HG02885 (cell line): ENCODE results near the gene FSIP1.

Source experiments
- ATAC-seq: cut with Tn5 transposase; IDR thresholded peaks from one replicate; pipeline ENCODE4 v1.9.1; 2021; ENCODE audit warnings: mild to moderate bottlenecking; ENCODE audit not compliant: unreplicated experiment, poor library complexity

Gene FSIP1

DNA sequence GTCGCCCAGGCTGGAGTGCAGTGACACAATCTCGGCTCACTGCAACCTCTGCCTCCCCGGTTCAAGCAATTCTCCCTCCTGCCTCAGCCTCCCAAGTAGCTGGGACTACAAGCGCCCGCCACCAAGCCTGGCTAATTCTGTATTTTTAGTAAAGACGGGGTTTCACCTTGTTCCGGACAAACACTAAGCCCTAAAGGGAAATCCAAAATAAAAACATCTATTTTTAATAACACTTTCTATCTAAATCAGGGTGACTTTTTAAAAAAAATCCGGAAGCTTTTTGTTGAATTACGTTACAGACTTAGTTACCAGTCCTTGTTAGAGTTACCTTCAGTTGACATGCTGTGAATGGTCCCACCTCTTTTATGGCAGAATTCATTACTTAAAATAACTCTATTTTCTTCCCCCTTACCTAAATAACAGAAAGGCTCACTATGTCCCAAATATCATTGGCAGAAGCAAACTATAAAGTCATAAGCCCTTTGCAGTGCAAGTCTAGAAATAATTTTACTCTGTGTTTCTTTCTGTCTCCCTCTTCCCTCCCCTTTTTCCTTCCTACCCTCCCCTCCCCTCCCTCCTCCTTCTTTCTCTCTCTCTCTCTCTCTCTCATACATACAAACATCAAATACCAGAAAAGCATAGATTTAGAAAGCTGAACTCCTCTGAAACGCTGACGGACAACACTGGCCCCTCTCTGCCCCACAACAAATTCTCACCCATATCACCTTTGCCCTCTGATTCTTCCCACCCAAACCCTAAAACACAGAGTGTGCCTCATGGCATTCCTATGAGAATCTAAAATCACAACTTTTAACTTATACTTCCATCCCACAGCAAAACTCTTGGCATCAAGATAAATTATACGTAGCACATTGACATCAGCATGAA is 183.4 kb downstream of the FSIP1 start:
- ATAC-seq, result no peak

DNA sequence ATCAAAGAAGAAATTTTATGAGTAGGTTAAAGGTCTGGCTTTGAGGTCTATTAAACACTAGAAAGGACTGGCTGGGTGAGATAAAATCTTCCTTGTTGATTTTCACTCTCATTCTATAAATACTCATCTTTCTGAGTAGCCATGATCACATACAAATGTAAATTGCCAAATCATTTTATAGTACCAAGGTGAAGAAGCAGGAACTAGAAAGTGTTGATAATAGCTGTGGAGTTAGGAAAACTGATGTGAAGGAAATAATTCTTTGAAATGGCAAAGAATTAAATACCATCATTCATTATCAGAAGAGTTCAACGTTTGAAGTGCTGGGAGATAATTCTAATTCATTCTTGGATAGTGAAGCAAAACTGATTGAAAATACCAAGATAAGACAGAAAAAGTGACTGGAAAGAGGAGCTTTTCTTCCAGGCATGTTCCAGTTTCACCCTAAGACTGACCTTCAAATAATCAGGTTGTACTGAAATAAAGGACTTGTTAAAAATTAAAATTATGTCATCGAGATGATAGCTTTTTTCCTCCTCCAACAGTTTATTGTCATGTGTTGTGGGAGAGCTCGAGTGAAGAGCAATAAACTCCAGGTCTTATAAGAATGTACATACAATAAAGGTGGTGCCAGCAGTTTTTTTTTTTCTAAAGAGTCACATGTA is 184.3 kb downstream of the FSIP1 start:
- ATAC-seq, result no peak

DNA sequence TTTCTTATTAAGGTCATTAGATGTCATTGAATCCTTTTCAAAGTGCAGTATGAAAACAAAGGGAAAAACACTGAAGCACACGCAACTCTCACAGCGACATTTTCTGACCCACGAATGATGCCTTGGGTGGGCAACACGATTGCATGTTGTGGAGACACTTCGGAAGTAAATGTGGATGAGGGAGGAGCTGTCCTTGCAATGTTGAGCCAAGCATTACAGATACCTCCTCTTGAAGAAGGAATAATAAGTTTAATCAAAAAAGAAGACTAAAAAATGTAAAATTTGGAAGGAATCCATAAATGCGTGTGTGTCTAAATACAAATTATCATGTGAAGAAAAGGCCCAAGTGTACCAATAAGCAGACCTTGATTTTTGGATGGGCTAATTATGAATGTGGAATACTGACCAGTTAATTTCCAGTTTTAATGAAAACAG is 184.9 kb downstream of the FSIP1 start:
- ATAC-seq, result no peak

DNA sequence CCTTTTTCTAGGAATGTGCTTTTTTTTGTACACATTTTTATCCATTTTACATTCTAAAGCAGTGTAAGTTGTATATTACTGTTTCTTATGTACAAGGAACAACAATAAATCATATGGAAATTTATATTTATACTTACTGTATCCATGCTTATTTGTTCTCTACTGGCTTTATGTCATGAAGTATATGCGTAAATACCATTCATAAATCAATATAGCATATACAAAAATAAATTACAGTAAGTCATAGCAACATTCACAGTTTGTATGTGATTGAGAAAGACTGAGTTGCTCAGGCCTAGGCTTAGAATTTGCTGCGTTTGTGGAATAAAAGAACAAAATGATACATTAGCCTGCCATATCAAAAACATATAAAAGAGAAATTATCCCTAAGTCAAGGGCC is 185.3 kb downstream of the FSIP1 start:
- ATAC-seq, result no peak

DNA sequence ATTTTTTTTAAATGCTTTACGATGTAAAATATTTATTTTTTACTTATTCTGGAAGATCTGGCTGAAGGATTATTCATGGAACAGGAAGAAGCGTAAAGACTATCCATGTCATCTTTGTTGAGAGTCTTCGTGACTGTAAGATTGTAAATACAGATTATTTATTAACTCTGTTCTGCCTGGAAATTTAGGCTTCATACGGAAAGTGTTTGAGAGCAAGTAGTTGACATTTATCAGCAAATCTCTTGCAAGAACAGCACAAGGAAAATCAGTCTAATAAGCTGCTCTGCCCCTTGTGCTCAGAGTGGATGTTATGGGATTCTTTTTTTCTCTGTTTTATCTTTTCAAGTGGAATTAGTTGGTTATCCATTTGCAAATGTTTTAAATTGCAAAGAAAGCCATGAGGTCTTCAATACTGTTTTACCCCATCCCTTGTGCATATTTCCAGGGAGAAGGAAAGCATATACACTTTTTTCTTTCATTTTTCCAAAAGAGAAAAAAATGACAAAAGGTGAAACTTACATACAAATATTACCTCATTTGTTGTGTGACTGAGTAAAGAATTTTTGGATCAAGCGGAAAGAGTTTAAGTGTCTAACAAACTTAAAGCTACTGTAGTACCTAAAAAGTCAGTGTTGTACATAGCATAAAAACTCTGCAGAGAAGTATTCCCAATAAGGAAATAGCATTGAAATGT is 186.1 kb downstream of the FSIP1 start:
- ATAC-seq, result no peak

DNA sequence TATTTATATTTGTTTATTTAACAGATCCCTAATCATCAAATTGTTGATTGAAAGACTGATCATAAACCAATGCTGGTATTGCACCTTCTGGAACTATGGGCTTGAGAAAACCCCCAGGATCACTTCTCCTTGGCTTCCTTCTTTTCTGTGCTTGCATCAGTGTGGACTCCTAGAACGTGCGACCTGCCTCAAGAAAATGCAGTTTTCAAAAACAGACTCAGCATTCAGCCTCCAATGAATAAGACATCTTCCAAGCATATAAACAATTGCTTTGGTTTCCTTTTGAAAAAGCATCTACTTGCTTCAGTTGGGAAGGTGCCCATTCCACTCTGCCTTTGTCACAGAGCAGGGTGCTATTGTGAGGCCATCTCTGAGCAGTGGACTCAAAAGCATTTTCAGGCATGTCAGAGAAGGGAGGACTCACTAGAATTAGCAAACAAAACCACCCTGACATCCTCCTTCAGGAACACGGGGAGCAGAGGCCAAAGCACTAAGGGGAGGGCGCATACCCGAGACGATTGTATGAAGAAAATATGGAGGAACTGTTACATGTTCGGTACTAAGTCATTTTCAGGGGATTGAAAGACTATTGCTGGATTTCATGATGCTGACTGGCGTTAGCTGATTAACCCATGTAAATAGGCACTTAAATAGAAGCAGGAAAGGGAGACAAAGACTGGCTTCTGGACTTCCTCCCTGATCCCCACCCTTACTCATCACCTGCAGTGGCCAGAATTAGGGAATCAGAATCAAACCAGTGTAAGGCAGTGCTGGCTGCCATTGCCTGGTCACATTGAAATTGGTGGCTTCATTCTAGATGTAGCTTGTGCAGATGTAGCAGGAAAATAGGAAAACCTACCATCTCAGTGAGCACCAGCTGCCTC is 187.1 kb downstream of the FSIP1 start:
- no peak for ATAC-seq

DNA sequence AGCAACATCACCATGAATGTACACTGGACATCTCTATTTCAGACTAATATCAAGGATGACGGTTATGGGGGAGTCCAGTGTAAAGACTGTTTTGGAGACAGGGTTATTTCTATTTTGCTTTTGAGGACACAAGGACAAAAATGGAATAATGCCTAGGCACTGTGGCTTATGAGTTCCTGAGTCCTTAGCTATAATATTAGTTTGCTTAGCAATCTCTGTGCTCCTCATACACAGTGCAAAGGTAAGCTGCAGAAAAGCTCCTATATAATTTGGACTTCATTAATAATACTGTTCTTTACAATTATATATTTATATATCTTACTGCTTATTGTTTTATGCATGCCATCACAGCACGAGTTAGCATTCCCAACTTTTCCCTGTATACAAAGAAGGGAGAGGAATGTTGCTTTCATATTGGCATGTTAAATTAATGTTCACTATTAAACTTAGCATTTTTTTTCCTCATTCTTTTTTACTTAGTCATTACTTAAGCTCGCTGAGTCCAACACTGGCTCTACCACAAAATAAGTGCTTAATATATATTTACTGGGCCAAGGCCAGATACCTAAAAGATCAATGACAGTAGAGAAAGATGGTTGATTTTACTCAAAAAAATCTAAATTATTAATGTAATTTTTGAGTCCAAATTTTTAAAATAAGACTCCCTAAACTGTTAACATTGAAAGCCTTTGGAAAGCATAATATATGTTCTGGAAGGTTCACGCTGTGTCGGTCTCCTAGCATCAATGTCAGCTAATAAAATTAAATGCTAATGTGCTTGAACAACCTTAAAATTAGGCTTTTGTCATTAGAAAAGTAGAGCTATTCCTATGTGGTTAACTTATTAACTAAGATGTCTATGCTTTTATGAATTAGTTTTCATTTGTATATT is 187.9 kb downstream of the FSIP1 start:
- ATAC-seq, result no peak

DNA sequence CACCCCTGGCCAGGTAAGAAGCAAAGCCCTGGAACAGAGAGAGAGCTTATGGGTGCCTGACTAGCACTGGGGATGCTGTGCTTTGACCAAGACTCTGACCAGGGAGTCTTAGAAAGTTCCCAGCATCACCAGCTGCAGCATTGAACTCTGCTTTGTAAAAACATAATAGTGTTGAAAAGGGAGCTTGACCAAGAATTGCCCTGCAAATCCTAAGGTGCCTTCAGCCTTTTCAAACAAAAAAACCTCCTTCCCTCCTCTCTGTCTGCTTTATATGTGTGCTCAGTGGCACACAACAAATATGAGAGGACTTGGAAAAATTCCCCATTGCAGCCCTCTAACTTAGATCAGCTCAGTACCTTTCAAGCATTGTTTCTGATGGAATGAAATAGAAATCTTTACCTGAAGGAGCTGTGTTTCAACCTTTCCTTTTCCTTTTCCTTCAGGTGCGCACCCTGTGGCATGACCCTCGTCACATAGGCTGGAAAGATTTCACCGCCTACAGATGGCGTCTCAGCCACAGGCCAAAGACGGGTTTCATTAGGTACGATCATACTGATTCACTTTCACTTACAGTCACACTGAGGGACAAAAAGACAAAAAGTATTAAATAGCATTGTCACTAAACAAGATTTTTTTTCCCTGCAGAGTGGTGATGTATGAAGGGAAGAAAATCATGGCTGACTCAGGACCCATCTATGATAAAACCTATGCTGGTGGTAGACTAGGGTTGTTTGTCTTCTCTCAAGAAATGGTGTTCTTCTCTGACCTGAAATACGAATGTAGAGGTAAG is 188.8 kb downstream of the FSIP1 start:
- peak; percentile 52 for ATAC-seq

DNA sequence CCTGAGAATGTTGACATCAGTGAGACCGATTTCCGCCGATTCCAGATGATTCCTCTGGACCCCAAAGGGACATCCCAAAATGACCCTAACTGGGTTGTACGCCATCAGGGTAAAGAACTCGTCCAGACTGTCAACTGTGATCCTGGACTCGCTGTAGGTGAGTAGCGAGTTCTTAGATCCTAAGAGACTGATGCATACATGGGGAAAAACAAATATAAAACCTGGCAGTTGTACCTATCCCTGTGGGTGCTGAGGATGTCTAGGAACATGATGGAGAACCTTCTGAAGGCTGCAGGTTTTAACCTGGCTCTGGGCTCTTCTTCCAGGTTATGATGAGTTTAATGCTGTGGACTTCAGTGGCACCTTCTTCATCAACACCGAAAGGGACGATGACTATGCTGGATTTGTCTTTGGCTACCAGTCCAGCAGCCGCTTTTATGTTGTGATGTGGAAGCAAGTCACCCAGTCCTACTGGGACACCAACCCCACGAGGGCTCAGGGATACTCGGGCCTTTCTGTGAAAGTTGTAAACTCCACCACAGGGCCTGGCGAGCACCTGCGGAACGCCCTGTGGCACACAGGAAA is 189.5 kb downstream of the FSIP1 start:
- no peak for ATAC-seq

DNA sequence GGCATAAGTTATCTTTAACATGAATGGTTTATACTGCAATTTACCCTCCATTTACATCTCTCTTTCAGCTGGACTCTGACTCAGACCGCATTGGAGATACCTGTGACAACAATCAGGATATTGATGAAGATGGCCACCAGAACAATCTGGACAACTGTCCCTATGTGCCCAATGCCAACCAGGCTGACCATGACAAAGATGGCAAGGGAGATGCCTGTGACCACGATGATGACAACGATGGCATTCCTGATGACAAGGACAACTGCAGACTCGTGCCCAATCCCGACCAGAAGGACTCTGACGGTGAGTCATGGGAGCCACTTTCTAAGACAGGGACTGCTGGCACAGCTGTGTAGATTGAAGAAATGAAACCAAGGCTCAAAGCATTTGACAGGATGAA is 190.1 kb downstream of the FSIP1 start:
- no peak for ATAC-seq

DNA sequence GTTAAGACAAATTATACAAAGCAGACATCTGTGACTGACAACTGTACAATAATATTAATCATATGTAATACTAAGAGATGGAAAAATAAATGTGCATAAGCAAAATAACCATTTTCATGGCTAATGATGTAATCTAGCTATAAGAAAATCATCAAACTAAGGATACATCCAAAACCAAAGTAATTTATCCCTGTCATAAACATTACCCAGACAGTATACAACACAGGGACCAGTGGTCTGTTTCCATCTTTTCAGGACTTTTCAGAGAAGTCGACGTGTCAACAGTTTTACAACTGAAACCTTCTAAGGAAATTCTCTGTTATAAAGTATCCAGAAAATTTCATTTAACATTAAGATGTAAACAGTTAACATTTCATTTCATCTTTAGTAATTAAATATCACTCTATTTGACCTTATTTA is 190.7 kb downstream of the FSIP1 start:
- ATAC-seq, result no peak

DNA sequence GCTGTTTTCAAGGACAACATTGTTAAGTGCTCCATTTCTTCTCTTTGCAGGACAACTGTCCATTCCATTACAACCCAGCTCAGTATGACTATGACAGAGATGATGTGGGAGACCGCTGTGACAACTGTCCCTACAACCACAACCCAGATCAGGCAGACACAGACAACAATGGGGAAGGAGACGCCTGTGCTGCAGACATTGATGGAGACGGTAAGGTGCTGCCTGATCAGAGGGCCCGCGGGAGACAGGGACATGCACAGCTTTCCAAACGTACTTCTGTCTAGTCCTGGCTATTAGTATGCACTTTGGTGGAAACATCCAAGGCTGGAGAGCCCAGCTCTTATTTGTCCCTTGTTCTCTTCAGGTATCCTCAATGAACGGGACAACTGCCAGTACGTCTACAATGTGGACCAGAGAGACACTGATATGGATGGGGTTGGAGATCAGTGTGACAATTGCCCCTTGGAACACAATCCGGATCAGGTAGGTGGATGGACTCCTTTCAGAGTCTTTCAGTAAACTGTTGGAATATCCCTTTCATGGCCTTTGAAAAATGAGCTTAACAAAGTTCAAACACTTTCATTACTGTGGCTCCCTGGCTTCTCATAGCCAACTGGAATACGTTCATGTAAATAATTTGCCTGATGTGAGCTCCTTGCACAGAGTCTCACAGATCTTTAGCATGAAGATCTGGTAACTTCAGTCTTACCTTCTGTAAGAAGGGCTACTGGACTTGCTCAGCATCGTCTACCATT is 191.3 kb downstream of the FSIP1 start:
- no peak for ATAC-seq

DNA sequence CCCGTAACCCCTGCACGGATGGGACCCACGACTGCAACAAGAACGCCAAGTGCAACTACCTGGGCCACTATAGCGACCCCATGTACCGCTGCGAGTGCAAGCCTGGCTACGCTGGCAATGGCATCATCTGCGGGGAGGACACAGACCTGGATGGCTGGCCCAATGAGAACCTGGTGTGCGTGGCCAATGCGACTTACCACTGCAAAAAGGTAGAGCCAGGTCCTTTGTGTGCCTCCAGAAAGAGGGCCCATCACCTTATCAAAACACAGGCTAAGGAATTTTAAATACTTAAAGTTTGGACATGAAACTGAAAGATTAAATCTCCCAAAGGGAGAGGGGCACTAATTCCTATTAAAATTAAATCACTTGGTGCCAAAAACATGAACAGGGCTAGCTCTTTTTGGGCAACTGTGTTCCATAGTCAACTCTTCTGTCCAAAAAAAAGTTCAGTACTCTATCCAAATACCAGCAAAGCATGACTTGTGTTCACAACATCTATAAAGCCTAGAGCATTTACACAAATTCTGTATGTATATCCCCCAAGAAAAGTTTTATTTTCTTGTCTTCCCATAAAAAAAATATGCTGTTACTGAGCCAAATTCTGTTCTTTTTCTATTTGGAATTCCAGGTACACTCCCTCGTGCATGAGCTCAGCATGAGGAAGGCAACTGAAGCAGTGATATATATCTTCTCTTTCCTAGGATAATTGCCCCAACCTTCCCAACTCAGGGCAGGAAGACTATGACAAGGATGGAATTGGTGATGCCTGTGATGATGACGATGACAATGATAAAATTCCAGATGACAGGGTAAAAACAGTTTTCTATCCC is 192.6 kb downstream of the FSIP1 start:
- ATAC-seq, result no peak

DNA sequence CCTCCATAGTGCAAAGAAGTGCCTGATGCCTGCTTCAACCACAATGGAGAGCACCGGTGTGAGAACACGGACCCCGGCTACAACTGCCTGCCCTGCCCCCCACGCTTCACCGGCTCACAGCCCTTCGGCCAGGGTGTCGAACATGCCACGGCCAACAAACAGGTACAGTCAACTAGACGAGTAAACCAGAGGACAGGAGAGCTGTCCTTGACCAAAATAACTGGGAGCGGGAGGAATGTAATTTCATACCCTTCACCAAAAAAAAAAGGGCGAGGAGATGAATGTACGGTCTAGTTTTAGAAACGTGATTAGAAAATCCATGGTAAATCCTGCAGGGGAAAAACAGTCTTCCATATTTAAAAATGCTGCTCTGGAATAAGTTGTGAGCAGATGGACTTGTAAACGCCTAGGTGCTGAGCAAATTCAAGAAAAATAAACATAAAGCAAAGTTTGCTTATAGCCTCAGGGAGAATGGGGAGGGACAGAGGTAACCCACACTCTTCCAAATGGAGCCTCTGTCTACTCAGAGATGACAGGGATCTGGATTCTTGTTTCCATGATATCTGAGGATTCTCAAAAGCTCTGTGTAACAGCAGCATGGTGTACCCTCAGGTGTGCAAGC is 193.3 kb downstream of the FSIP1 start:
- ATAC-seq, result no peak

DNA sequence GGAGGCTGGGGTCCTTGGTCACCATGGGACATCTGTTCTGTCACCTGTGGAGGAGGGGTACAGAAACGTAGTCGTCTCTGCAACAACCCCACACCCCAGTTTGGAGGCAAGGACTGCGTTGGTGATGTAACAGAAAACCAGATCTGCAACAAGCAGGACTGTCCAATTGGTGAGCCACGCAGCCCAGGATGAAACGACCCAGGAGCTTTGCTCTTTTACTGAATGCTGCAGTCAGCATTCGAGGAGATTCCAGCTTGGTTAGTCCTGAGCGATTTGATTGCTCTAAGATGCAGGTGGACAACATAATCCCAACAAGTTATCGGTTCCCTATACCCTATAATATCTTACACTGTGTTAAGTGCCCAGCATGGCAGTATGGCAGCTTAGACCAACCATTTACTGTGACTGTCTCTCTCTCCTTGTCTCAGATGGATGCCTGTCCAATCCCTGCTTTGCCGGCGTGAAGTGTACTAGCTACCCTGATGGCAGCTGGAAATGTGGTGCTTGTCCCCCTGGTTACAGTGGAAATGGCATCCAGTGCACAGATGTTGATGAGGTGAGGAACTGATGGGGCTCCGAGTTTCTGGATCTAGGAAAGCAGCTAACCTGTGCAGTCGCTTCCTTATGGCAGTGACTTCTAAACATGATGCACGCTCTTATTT is 194.0 kb downstream of the FSIP1 start:
- no peak for ATAC-seq
